GM23338 (cell line): Measurements from ENCODE around the gene CHAD. TPM values are rescaled to one million over a fixed set of nuclear protein-coding genes. Genes with fewer than 3 reads are reported as not detected.

Source experiments
- ATAC-seq: fragments of 200-7000 bp; cut with Tn5 transposase; 3 replicates; pipeline ENCODE4 v1.9.1; 2020
- DNase-seq: peaks from one replicate; pipeline ENCODE4 v3.0.0-alpha.2; 2015; ENCODE audit warnings: low spot score
- H2AFZ ChIP-seq: fragments of 200-600 bp; sonication (generic); 2 replicates; pipeline ENCODE4 v1.8.0; 2016; ENCODE audit warnings: antibody characterized with exemption, mild to moderate bottlenecking, moderate library complexity
- H3F3A ChIP-seq: fragments of 200-600 bp; sonication (generic); replicated peaks from 2 replicates; pipeline ENCODE4 v1.8.0; 2017; ENCODE audit warnings: antibody characterized with exemption, mixed run types, low read depth
- H3K27ac ChIP-seq: fragments of 200-600 bp; sonication (generic); 2 replicates; pipeline ENCODE4 v1.6.1; 2016; ENCODE audit warnings: low read depth
- H3K27me3 ChIP-seq: fragments of 200-600 bp; sonication (generic); 2 replicates; pipeline ENCODE4 v1.8.0; 2016; ENCODE audit warnings: mild to moderate bottlenecking, mixed run types, moderate library complexity; ENCODE audit not compliant: insufficient read depth
- H3K36me3 ChIP-seq: fragments of 200-600 bp; sonication (generic); 2 replicates; pipeline ENCODE4 v1.8.0; 2016; ENCODE audit warnings: mild to moderate bottlenecking; ENCODE audit not compliant: insufficient read depth
- H3K4me1 ChIP-seq: fragments of 200-600 bp; sonication (generic); 2 replicates; pipeline ENCODE4 v1.8.0; 2016; ENCODE audit warnings: mild to moderate bottlenecking, moderate library complexity; ENCODE audit not compliant: insufficient read depth
- H3K4me2 ChIP-seq: fragments of 200-600 bp; sonication (generic); 2 replicates; pipeline ENCODE4 v1.7.1; 2017; ENCODE audit warnings: mixed run types
- H3K4me3 ChIP-seq: fragments of 200-600 bp; sonication (generic); 2 replicates; pipeline ENCODE4 v1.6.1; 2016; ENCODE audit warnings: mixed run types
- H3K79me2 ChIP-seq: fragments of 200-600 bp; sonication (generic); replicated peaks from 2 replicates; pipeline ENCODE4 v1.8.0; 2017; ENCODE audit warnings: mild to moderate bottlenecking; ENCODE audit not compliant: insufficient read depth
- H3K9me2 ChIP-seq: fragments of 200-600 bp; sonication (generic); 2 replicates; pipeline ENCODE4 v1.8.0; 2017; ENCODE audit not compliant: insufficient read depth
- H4K20me1 ChIP-seq: fragments of 200-600 bp; sonication (generic); replicated peaks from 2 replicates; pipeline ENCODE4 v1.8.0; 2017; ENCODE audit warnings: mild to moderate bottlenecking; ENCODE audit not compliant: insufficient read depth
- H3K27ac Mint-ChIP-seq: 2 replicates; pipeline ENCODE4 v1.8.0; 2020; ENCODE audit warnings: inconsistent platforms, mild to moderate bottlenecking, moderate library complexity, mixed read lengths
- H3K27me3 Mint-ChIP-seq: 3 replicates; pipeline ENCODE4 v1.8.0; 2022; ENCODE audit warnings: low read depth, mild to moderate bottlenecking, moderate library complexity, mixed read lengths, inconsistent platforms; ENCODE audit not compliant: insufficient read depth, poor library complexity
- H3K36me3 Mint-ChIP-seq: 3 replicates; pipeline ENCODE4 v1.8.0; 2021; ENCODE audit warnings: low read depth, mild to moderate bottlenecking, inconsistent platforms, moderate library complexity, mixed read lengths
- H3K4me1 Mint-ChIP-seq: 3 replicates; pipeline ENCODE4 v1.8.0; 2020; ENCODE audit warnings: mild to moderate bottlenecking, inconsistent platforms, mixed read lengths
- H3K4me3 Mint-ChIP-seq: 3 replicates; pipeline ENCODE4 v1.8.0; 2021; ENCODE audit warnings: moderate library complexity, mild to moderate bottlenecking, inconsistent platforms, mixed read lengths
- H3K9me3 Mint-ChIP-seq: 3 replicates; pipeline ENCODE4 v1.8.0; 2020; ENCODE audit warnings: moderate library complexity, mild to moderate bottlenecking, inconsistent platforms, mixed read lengths
- CREB1 ChIP-seq: fragments of 250-450 bp; sonication (Bioruptor Pico); IDR thresholded peaks from 2 replicates; pipeline ENCODE4 v1.5.0; 2020; ENCODE audit warnings: low read depth, mild to moderate bottlenecking, moderate library complexity
- CTCF ChIP-seq, 2 experiments: fragments of 200-600 bp in 1 of 2; sonication (generic) in 1 of 2; conservative IDR thresholded peaks; 2 replicates each; pipeline versions ENCODE4 v1.5.1 to v1.6.1; 2016 to 2017; ENCODE audit warnings: antibody characterized with exemption in 2 of 2, low read depth in 2 of 2, mild to moderate bottlenecking in 2 of 2, moderate library complexity in 1 of 2
- ETS1 ChIP-seq: IDR thresholded peaks from 2 replicates; pipeline ENCODE4 v1.6.1; 2016; ENCODE audit warnings: antibody characterized with exemption
- EZH2phosphoT487 ChIP-seq: fragments of 200-600 bp; sonication (generic); IDR thresholded peaks from one replicate; pipeline ENCODE4 v1.8.1; 2018; ENCODE audit warnings: antibody characterized with exemption; ENCODE audit not compliant: unreplicated experiment
- JUNB ChIP-seq: IDR thresholded peaks from one replicate; pipeline ENCODE4 v1.6.1; 2016; ENCODE audit warnings: antibody characterized with exemption; ENCODE audit not compliant: unreplicated experiment
- POLR2AphosphoS5 ChIP-seq: IDR thresholded peaks from 2 replicates; pipeline ENCODE4 v1.6.1; 2016; ENCODE audit warnings: antibody characterized with exemption, low read depth
- ZNF114 ChIP-seq: fragments of 250-450 bp; sonication (Bioruptor Pico); IDR thresholded peaks from 2 replicates; pipeline ENCODE4 v1.5.0; 2020; ENCODE audit warnings: mild to moderate bottlenecking, moderate library complexity
- ZNF331 ChIP-seq: fragments of 250-450 bp; sonication (Bioruptor Pico); IDR thresholded peaks from 2 replicates; pipeline ENCODE4 v1.5.0; 2020; ENCODE audit warnings: low read depth, mild to moderate bottlenecking, moderate library complexity
- ZNF462 ChIP-seq: fragments of 250-450 bp; sonication (Bioruptor Pico); IDR thresholded peaks from 2 replicates; pipeline ENCODE4 v1.5.0; 2020; ENCODE audit warnings: mild to moderate bottlenecking, moderate library complexity
- polyA plus RNA-seq: library from polyadenylated mRNA; unstranded; fragments of >200 nt; fragmentation: Nextera tagmentation; extraction: Ambion mirVana; gene quantifications from 2 replicates; pipeline ENCODE4 v1.2.1, GENCODE V29; 2016
- total RNA-seq: library from RNA; depleted of rRNA; stranded (reverse); fragments of >200 nt; shearing (Covaris generic); gene quantifications from 2 replicates; pipeline ENCODE4 v1.2.3, GENCODE V29; 2014

CHAD gene
- total and polyA plus RNA-seq, 2 experiments from 2014 or later, result 0.18 TPM; not detected in 1

- Histone ChIP-seq H3K27ac (no peak overlapping the region), H3K79me2 (no peaks in the 10 kb centered on the region), H3K9me2 (no peaks in the 10 kb centered on the region), H3F3A (0 out of 2 replicates have a peak, but pooled peaks cover 1% of the 10 kb centered on the region), H3K4me3 (no peak overlapping the region), H3K4me2 (no peak overlapping the region), H3K4me1 (peaks cover 7% of the 10 kb centered on the region; the same call in 1 of the 2 replicates), H3K36me3 (no peaks in the 10 kb centered on the region), H3K27me3 (peaks cover 29% of the 10 kb centered on the region), H2AFZ (no peak overlapping the region), H4K20me1 (no peaks in the 10 kb centered on the region)
- TF ChIP-seq ZNF331 (CRISPR knock-in tag), result no peak
- TF ChIP-seq JUNB, result no peak
- TF ChIP-seq POLR2AphosphoS5, result no peak
- TF ChIP-seq EZH2phosphoT487, result no peak
- Mint-ChIP-seq H3K4me3 (no peak overlapping the region), H3K27ac (no peak overlapping the region), H3K9me3 (no peaks in the 10 kb centered on the region; the same call in 2 of the 3 replicates), H3K27me3 (peaks cover 23% of the 10 kb centered on the region), H3K36me3 (no peaks in the 10 kb centered on the region; the same call in 2 of the 3 replicates), H3K4me1 (peaks cover 13% of the 10 kb centered on the region)
- no peak for ATAC-seq
- DNase-seq, result no peak
Observed at GRCh38 chr17:50464736-50465135, 3.9 kb downstream of the CHAD start.

- ATAC-seq (no peak), DNase-seq (no peak)
- Mint-ChIP-seq H3K4me1 (peaks cover 13% of the 10 kb centered on the region), H3K27ac (no peak overlapping the region), H3K4me3 (no peak overlapping the region), H3K27me3 (peaks cover 21% of the 10 kb centered on the region), H3K36me3 (no peaks in the 10 kb centered on the region; the same call in 2 of the 3 replicates), H3K9me3 (no peaks in the 10 kb centered on the region; the same call in 2 of the 3 replicates)
- Histone ChIP-seq H3K4me1 (peaks cover 5% of the 10 kb centered on the region; the same call in 1 of the 2 replicates), H3K27me3 (peaks cover 23% of the 10 kb centered on the region), H3K79me2 (no peaks in the 10 kb centered on the region), H3K27ac (no peak overlapping the region), H3F3A (no peaks in the 10 kb centered on the region), H3K36me3 (no peaks in the 10 kb centered on the region), H4K20me1 (no peaks in the 10 kb centered on the region), H3K4me3 (no peak overlapping the region), H3K9me2 (no peaks in the 10 kb centered on the region), H2AFZ (no peak overlapping the region), H3K4me2 (no peak overlapping the region)
- TF ChIP-seq CTCF (conservative IDR thresholded peaks at IDR 0.05; ENCODE audit: low read depth in 2 of 2) (no peak), JUNB (no peak), ZNF114 (CRISPR knock-in tag) (no peak), ZNF462 (no peak), ETS1 (no peak), ZNF331 (CRISPR knock-in tag) (no peak), CREB1 (no peak)
Observed at GRCh38 chr17:50464121-50464520, 4.6 kb downstream of the CHAD start.
